RWPE1 (cell line): ENCODE results near the gene PRXL2C.
"Not testable (repeated sequence)": the region's sequence is repeated elsewhere in the genome, so short reads cannot be mapped to it uniquely, and the experiment has no call there.

Experiments
- CTCF ChIA-PET: fragments of 350-600 bp; sonication (Branson Sonifier 250); formaldehyde crosslinking; extraction: SDS; loops from one replicate; lab custom pipeline; 2021; lab: Yijun Ruan, JAX
- POLR2A ChIA-PET: fragments of 400-600 bp; formaldehyde crosslinking; extraction: SDS; loops from one replicate; lab custom pipeline; 2020; ENCODE audit warnings: antibody characterized with exemption; ENCODE audit not compliant: low non-redundant PET; lab: Yijun Ruan, JAX
- DNase-seq: peaks from one replicate; pipeline ENCODE4 v3.0.0; 2012; ENCODE audit warnings: low spot score
- H3K27ac ChIP-seq: fragments of 450-650 bp; 2 replicates; pipeline ENCODE4 v1.5.1; 2017
- TF ChIP-seq, protein P1 (sequence below): fragments of 450-650 bp; conservative IDR thresholded peaks from 2 replicates; pipeline ENCODE4 v1.5.1; 2017; ENCODE audit warnings: low read depth, mild to moderate bottlenecking

Gene PRXL2C

DNA sequence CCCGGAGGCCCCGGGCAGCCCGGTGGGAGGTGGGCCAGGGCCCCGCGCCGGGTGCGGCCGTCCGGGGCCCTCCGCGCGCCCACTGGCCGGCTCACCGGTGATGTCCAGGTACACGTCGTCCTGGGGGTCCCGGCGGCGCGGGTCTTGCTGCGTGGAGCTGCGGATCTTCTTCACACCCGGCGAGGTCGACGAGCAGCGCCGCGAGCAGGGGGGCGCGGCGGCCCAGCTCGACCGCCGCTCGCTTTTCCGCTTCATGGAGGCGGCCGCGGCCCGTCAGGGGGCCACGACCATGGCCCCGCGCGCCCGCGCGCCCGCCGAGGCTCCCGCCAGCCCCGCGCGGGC is 36.0 kb downstream of the PRXL2C start:
- CTCF ChIA-PET = interaction anchor here (0.6 to 1.5 kb wide), 5 partner anchors 11 to 291 kb away, joined by 3 to 7 read pairs (median 3); no protein-coding TSS in a partner anchor
- POLR2A ChIA-PET = interaction anchor here (0.6 kb wide), 1 partner anchor 417 kb away, joined by 3 read pairs; no protein-coding TSS in a partner anchor
- H3K27ac ChIP-seq = peak overlapping the region; percentile 74
- TF ChIP-seq, protein P1, sequence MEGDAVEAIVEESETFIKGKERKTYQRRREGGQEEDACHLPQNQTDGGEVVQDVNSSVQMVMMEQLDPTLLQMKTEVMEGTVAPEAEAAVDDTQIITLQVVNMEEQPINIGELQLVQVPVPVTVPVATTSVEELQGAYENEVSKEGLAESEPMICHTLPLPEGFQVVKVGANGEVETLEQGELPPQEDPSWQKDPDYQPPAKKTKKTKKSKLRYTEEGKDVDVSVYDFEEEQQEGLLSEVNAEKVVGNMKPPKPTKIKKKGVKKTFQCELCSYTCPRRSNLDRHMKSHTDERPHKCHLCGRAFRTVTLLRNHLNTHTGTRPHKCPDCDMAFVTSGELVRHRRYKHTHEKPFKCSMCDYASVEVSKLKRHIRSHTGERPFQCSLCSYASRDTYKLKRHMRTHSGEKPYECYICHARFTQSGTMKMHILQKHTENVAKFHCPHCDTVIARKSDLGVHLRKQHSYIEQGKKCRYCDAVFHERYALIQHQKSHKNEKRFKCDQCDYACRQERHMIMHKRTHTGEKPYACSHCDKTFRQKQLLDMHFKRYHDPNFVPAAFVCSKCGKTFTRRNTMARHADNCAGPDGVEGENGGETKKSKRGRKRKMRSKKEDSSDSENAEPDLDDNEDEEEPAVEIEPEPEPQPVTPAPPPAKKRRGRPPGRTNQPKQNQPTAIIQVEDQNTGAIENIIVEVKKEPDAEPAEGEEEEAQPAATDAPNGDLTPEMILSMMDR = no peak
- DNase-seq = no peak

DNA sequence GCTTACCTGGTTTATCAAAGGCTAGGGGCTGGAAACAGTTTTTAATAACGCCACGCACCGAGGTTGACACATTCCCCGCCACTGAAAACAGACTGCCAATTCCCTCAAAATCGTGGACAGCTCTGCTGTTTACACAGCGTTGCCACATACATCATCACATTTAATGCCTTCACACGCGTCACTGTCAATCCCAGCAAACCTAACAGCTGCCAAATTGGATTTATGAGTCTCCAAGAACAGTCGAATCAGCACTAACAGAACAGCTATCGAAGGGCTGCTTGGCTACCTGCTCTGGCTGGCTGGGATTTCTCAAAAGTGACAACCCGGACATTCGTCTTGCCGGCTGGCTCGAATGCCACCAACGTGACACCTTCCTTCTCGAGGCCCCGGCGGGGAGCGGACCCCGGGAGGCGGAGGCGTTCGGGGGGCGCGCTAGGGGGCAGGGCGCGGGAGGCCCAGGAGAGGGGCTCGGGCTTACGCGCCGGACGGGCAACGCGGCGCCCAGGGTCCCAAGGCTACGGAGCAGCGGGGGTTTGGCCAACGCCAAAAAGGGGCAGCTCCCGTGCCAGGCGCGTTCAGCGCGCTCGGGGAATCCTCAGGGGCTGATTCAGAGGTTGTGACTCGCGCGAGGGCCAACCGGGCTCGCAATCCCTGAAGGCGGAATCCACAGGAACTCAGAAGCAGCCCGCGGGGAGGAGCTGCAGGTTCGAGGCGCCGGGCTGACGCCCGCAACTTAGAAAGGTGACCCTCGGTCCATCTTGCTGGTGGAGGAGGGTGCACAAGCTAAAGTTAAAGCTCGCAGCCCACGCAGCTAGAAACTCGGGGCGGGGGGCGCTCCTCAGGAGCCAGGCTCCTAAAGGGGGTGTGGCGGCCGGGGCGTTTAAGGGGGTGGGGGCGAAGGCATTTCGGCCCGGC is 36.7 kb downstream of the PRXL2C start:
- DNase-seq = peak; percentile 66
- ChIA-PET CTCF (interaction anchor here (0.5 to 1.5 kb wide), 6 partner anchors 10 to 906 kb away, joined by 3 to 7 read pairs (median 3); no protein-coding TSS in a partner anchor), POLR2A (no interaction called here)
- TF ChIP-seq, protein P1 = no peak
- peak overlapping the region; percentile 74 for H3K27ac ChIP-seq

DNA sequence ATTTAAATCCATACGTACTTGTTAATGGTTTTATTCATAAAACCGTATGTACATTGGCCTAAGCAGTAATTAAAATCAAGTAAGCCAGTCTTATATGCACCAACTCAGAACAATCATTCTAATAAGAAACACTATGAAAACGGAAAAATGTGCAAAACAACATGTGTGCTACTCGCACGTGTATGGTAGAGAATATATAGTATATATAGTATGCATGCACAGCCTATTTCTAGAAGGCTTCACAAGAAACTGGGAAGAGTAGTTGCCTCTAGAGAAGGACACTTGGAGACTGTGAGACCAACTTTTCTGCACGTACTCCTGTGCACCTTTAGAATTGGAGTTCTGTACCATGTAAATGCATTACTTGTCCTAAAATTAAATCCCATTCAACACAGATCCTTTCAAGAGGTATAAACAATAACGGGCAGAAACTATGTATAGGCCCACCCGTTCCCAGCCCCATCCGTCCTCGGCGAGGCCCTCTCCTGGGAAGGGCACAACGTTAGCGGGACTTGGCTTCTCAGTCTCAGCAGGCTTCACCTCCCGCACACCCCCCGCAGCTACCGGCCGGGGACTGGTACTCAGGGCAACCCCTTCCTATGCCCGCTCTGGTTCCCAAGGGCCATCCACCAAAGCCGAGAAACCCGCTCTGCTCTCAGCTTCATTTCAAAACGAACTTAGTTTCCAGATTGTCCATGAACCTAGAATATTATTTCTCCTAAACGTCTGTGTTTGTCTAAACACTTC is 37.5 kb downstream of the PRXL2C start:
- H3K27ac ChIP-seq = peak overlapping the region; percentile 74
- no peak for DNase-seq
- TF ChIP-seq, protein P1 = no peak
- CTCF ChIA-PET = interaction anchor here (0.5 to 0.6 kb wide), 2 partner anchors 239 to 907 kb away, joined by 3 read pairs; no protein-coding TSS in a partner anchor
- POLR2A ChIA-PET = no interaction called here

DNA sequence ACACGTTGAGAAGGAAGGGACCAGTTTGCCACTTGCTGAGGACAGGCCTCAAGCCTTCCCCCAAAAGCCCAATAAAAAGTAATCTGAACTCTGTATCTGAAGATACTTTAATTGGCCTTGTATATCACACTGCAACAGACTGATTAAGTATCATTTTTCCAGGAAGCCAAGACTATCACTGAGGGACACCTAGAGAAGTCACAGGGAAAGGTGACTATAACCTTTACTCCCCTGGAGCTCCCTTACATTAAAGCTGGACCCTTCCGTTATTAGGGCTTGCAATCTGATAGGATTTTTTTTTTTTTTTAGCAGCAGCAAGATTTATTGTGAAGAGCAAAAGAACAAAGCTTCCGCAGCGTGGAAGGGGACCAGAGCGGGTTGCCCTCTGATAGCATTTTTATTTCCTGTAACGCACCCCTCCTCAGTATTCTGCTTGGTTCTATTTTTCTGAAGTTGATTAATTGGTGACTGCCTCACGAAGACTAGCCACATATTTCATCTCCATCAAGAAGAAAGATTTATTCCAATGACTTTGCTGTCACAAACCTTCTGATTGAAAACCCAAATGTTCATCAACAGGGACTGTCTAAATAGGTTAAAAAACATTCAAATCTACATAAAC is 38.2 kb downstream of the PRXL2C start:
- TF ChIP-seq, protein P1 = no peak
- ChIA-PET CTCF (no interaction called here), POLR2A (no interaction called here)
- H3K27ac ChIP-seq = no peak overlapping the region
- no peak for DNase-seq

DNA sequence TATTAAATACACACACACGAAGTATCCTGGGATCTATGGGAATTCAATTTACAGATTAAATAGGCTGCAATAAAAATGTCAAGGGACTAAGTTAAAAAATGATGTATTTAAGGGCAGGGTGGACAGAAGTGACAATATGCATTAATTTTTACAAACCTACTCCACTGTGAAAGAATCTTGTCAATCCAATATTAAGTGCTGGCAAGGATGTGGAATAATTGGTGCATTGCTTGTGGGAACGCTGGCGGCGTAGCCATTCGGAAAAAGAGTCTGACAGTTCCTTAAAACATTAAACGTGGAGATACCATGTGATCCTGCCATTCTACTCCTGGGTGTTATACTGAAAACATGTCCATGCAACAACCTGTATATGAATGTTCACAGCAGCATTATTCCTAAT is 39.7 kb downstream of the PRXL2C start:
- DNase-seq = no peak
- ChIA-PET CTCF (interaction anchor here (0.6 kb wide), 1 partner anchor 120 kb away, joined by 3 read pairs; no protein-coding TSS in a partner anchor), POLR2A (no interaction called here)
- TF ChIP-seq, protein P1 = no peak
- H3K27ac ChIP-seq = no peak overlapping the region

DNA sequence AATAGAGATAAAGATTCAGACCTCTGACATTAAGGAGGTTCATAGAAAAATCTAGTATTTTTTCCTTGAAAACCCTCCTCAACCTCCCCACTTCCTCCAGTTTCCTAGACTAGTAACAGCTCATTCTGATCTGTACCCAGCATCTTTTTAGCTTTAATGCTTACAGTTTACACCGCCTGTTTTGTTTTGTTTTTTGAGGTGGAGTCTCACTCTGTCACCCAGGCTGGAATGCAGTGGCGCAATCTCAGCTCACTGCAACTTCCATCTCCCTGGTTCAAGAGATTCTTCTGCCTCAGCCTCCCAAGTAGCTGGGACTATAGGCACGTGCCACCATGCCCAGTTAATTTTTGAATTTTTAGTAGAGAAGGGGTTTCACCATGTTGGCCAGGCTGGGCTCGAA is 40.5 kb downstream of the PRXL2C start:
- POLR2A ChIA-PET, H3K27ac ChIP-seq, DNase-seq: not testable (repeated sequence)
- CTCF ChIA-PET = interaction anchor here (0.6 to 0.9 kb wide), 2 partner anchors 19 to 121 kb away, joined by 3 read pairs; no protein-coding TSS in a partner anchor
